Breast epithelium (tissue), 4 donors: ENCODE measurements around the gene NOM1. TPM values are rescaled to one million over a fixed set of nuclear protein-coding genes. Genes with fewer than 3 reads are reported as not detected.

Experiments
- DNase-seq, 2 donors: peaks; one replicate each; pipeline ENCODE4 v3.0.0-alpha.2; 2019; ENCODE audit warnings: low spot score in 2 of 2
- H3K27ac ChIP-seq, 2 donors: fragments of 200-600 bp; sonication (generic) in 1 of 2; one replicate each; pipeline ENCODE4 v1.5.1; 2016 to 2019; ENCODE audit warnings: mild to moderate bottlenecking in 1 of 2
- H3K27me3 ChIP-seq, 2 donors: fragments of 200-600 bp; sonication (generic) in 1 of 2; one replicate each; pipeline versions ENCODE4 v1.5.1 to v1.6.0; 2017 to 2019; ENCODE audit warnings: control low read depth in 1 of 2, mild to moderate bottlenecking in 1 of 2
- H3K36me3 ChIP-seq: fragments of 200-600 bp; one replicate; pipeline ENCODE4 v1.5.1; 2019
- H3K4me1 ChIP-seq, 2 donors: fragments of 200-600 bp; sonication (generic); one replicate each; pipeline ENCODE4 v1.5.1; 2016 to 2019; ENCODE audit warnings: control low read depth in 1 of 2
- H3K4me3 ChIP-seq, 3 donors: fragments of 200-600 bp; sonication (generic); 1 replicate in 2 of 3; 2 replicates in 1 of 3; pipeline ENCODE4 v1.5.1; 2016 to 2019; ENCODE audit warnings: mild to moderate bottlenecking in 3 of 3, moderate library complexity in 2 of 3
- H3K9me3 ChIP-seq, 2 donors: fragments of 200-600 bp; sonication (generic) in 1 of 2; one replicate each; pipeline ENCODE4 v1.5.1; 2016 to 2019; ENCODE audit warnings: control low read depth in 1 of 2
- POLR2A ChIP-seq: fragments of 450-650 bp; IDR thresholded peaks from one replicate; pipeline ENCODE4 v1.6.1; 2016; ENCODE audit warnings: antibody characterized with exemption, mild to moderate bottlenecking, moderate library complexity
- POLR2AphosphoS5 ChIP-seq, 3 donors: sonication (generic); formaldehyde crosslinking; IDR thresholded peaks; one replicate each; pipeline ENCODE4 v1.6.1; 2017; ENCODE audit warnings: antibody characterized with exemption in 3 of 3
- intact Hi-C: fragments of 100-400 bp; cut with DNase I; formaldehyde crosslinking; loops from one replicate; pipeline ENCODE4 v1.15.1; 2023; ENCODE audit warnings: low total_unique reads
- total RNA-seq, 3 donors: library from RNA; depleted of rRNA; stranded (reverse); fragments of >200 nt; gene quantifications; one replicate each; pipeline ENCODE4 v1.1.0, GENCODE V29; 2016
- TF ChIP-seq, protein P1 (sequence below), 3 donors: fragments of 450-650 bp; IDR thresholded peaks; one replicate each; pipeline ENCODE4 v1.5.1; 2016 to 2017; ENCODE audit warnings: antibody characterized with exemption in 3 of 3, mild to moderate bottlenecking in 3 of 3, moderate library complexity in 3 of 3

NOM1 gene
- total RNA-seq, 3 donors from 2014 or later = 17.1 to 31.5 (median 25.2) TPM

DNA sequence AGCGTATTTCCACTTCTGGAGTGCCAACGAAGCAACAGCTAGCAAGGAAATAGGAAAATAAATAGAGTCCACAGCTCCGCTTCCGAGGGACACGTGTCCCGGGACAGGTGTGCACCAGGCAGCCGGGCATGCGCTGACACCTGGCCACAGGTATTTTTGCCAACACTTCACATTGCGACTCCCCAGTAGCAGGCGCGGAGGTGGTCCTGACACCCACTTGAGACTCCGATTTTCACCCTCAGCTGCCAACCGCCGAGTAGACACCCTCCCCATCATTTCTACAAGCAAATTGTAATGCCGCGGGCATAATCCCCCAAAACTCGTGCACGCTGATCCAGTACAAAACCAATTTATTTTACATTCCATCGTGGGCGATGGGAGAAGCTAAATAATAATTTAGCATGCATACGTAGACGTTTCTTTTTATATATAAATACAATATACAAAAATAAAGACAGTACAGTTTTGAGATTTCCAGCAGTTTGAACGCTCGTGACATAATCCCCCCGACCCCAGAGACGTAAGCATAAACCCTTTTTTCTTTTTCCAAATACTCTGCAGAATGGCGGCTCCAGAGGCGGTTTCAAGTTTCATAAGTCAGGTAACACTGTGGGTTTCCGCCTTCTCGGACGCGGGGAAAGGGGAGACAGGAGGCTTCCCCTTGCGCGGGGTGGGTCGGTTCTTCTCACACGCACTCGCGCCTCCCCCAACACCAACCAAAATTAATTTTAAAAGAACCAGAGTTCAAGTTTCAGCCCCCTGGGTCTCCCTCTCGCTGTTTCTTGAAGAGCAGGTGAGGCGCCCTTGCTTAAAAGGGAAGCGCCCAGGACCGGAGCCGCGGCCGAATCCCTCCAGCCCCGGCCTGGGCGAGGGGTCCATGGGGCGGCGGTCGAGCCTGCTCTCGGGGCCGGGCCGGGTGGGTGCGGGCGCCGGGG lies 55.3 kb downstream of the NOM1 start:
- Histone ChIP-seq H3K4me1 (peaks cover 5 to 15% of the 10 kb centered on the region in 2 donors), H3K9me3 (no peaks in the 10 kb centered on the region), H3K36me3 (no peaks in the 10 kb centered on the region), H3K27me3 (peaks cover 8 to 99% of the 10 kb centered on the region in 2 donors), H3K27ac (no peak overlapping the region), H3K4me3 (peak overlapping the region in 2 of 3 donors; percentile 20 to 57)
- TF ChIP-seq POLR2AphosphoS5 (IDR thresholded peaks at IDR 0.05) (no peak), POLR2A (no peak)
- TF ChIP-seq, protein P1, sequence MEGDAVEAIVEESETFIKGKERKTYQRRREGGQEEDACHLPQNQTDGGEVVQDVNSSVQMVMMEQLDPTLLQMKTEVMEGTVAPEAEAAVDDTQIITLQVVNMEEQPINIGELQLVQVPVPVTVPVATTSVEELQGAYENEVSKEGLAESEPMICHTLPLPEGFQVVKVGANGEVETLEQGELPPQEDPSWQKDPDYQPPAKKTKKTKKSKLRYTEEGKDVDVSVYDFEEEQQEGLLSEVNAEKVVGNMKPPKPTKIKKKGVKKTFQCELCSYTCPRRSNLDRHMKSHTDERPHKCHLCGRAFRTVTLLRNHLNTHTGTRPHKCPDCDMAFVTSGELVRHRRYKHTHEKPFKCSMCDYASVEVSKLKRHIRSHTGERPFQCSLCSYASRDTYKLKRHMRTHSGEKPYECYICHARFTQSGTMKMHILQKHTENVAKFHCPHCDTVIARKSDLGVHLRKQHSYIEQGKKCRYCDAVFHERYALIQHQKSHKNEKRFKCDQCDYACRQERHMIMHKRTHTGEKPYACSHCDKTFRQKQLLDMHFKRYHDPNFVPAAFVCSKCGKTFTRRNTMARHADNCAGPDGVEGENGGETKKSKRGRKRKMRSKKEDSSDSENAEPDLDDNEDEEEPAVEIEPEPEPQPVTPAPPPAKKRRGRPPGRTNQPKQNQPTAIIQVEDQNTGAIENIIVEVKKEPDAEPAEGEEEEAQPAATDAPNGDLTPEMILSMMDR (IDR thresholded peaks at IDR 0.05) = no peak
- intact Hi-C loops = no loop called here
- no peak for DNase-seq

GRCh38 chr7:157005456-157006204 lies 56.1 kb downstream of the NOM1 start:
- no peak overlapping the region for H3K27ac ChIP-seq
- peaks cover 4 to 96% of the 10 kb centered on the region in 2 donors for H3K27me3 ChIP-seq
- intact Hi-C loops = no loop called here
- H3K36me3 ChIP-seq = no peaks in the 10 kb centered on the region
- no peak for DNase-seq
- H3K4me1 ChIP-seq = peaks cover 5 to 10% of the 10 kb centered on the region in 2 donors
- H3K4me3 ChIP-seq = peak overlapping the region in 2 of 3 donors; percentile 20 to 57
- TF ChIP-seq POLR2A (no peak), POLR2AphosphoS5 (IDR thresholded peaks at IDR 0.05) (no peak)
- TF ChIP-seq, protein P1 (IDR thresholded peaks at IDR 0.05) = no peak
- no peaks in the 10 kb centered on the region for H3K9me3 ChIP-seq

GRCh38 chr7:157006205-157006747 lies 56.8 kb downstream of the NOM1 start:
- Histone ChIP-seq H3K9me3 (no peaks in the 10 kb centered on the region), H3K4me1 (peaks cover 5 to 10% of the 10 kb centered on the region in 2 donors), H3K27ac (no peak overlapping the region), H3K36me3 (no peaks in the 10 kb centered on the region), H3K4me3 (no peak overlapping the region), H3K27me3 (peaks cover 4 to 96% of the 10 kb centered on the region in 2 donors)
- DNase-seq = no peak
- TF ChIP-seq POLR2AphosphoS5 (IDR thresholded peaks at IDR 0.05) (no peak), POLR2A (no peak)
- TF ChIP-seq, protein P1 (IDR thresholded peaks at IDR 0.05) = no peak
- intact Hi-C loops = no loop called here

- intact Hi-C loops = no loop called here
- no peak overlapping the region for H3K27ac ChIP-seq
These were observed 57.4 kb downstream of the NOM1 start for GRCh38 chr7:157006829-157007469.

More at GRCh38 chr7:157006829-157007469, 57.4 kb downstream of the NOM1 start:
- H3K36me3 ChIP-seq = no peaks in the 10 kb centered on the region
- no peaks in the 10 kb centered on the region for H3K9me3 ChIP-seq
- no peak for TF ChIP-seq POLR2A
- TF ChIP-seq, protein P1 (IDR thresholded peaks at IDR 0.05) = no peak
- no peak for TF ChIP-seq POLR2AphosphoS5 (IDR thresholded peaks at IDR 0.05)
- DNase-seq = no peak
- peaks cover 5 to 10% of the 10 kb centered on the region in 2 donors for H3K4me1 ChIP-seq
- H3K27me3 ChIP-seq = peaks cover 4 to 96% of the 10 kb centered on the region in 2 donors
- H3K4me3 ChIP-seq = no peak overlapping the region
